ENCODE results near the gene CCDC127. TPM values are rescaled to one million over a fixed set of nuclear protein-coding genes. Genes with fewer than 3 reads are reported as not detected.

Gene CCDC127
- total and polyA plus RNA-seq, 2 of the 13 experiments (the other 11 are each of a cell fraction or from before 2014, with no cell fraction given): 2.9 to 4.3 TPM

DNA sequence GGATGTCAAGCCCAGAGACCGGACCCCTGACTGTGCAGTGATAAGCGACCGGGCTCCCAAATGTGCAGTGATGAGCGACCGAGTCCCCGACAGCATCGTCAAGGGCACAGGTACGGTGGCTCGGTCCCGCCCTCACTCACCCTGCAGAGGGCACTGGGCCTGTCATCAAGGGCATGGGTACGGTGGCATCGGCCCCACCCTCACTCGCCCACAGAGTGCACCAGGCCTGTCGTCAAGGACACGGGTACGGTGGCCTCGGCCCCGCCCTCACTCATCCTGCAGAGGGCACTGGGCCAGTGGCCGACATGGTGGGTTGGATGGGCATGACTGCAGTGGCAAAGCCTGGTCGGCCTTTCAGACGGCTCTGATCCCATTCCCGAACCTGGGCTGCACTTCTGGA is 36.4 kb downstream of the CCDC127 start (continued):
- no peak for TF ChIP-seq KLF6 (CRISPR knock-in tag; IDR thresholded peaks at IDR 0.05)
- no peak for TF ChIP-seq ZBTB42 (CRISPR knock-in tag; IDR thresholded peaks at IDR 0.05)
- no peak for TF ChIP-seq ZFYVE20 (CRISPR knock-in tag; IDR thresholded peaks at IDR 0.05; ENCODE audit: borderline replicate concordance, low read depth)
- TF ChIP-seq, protein P1, sequence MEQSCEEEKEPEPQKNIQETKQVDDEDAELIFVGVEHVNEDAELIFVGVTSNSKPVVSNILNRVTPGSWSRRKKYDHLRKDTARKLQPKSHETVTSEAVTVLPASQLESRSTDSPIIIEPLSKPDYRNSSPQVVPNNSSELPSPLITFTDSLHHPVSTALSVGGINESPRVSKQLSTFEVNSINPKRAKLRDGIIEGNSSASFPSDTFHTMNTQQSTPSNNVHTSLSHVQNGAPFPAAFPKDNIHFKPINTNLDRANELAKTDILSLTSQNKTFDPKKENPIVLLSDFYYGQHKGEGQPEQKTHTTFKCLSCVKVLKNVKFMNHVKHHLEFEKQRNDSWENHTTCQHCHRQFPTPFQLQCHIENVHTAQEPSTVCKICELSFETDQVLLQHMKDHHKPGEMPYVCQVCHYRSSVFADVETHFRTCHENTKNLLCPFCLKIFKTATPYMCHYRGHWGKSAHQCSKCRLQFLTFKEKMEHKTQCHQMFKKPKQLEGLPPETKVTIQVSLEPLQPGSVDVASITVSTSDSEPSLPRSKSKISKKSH (CRISPR knock-in tag; IDR thresholded peaks at IDR 0.05; ENCODE audit: borderline replicate concordance): no peak
- TF ChIP-seq, protein P2, sequence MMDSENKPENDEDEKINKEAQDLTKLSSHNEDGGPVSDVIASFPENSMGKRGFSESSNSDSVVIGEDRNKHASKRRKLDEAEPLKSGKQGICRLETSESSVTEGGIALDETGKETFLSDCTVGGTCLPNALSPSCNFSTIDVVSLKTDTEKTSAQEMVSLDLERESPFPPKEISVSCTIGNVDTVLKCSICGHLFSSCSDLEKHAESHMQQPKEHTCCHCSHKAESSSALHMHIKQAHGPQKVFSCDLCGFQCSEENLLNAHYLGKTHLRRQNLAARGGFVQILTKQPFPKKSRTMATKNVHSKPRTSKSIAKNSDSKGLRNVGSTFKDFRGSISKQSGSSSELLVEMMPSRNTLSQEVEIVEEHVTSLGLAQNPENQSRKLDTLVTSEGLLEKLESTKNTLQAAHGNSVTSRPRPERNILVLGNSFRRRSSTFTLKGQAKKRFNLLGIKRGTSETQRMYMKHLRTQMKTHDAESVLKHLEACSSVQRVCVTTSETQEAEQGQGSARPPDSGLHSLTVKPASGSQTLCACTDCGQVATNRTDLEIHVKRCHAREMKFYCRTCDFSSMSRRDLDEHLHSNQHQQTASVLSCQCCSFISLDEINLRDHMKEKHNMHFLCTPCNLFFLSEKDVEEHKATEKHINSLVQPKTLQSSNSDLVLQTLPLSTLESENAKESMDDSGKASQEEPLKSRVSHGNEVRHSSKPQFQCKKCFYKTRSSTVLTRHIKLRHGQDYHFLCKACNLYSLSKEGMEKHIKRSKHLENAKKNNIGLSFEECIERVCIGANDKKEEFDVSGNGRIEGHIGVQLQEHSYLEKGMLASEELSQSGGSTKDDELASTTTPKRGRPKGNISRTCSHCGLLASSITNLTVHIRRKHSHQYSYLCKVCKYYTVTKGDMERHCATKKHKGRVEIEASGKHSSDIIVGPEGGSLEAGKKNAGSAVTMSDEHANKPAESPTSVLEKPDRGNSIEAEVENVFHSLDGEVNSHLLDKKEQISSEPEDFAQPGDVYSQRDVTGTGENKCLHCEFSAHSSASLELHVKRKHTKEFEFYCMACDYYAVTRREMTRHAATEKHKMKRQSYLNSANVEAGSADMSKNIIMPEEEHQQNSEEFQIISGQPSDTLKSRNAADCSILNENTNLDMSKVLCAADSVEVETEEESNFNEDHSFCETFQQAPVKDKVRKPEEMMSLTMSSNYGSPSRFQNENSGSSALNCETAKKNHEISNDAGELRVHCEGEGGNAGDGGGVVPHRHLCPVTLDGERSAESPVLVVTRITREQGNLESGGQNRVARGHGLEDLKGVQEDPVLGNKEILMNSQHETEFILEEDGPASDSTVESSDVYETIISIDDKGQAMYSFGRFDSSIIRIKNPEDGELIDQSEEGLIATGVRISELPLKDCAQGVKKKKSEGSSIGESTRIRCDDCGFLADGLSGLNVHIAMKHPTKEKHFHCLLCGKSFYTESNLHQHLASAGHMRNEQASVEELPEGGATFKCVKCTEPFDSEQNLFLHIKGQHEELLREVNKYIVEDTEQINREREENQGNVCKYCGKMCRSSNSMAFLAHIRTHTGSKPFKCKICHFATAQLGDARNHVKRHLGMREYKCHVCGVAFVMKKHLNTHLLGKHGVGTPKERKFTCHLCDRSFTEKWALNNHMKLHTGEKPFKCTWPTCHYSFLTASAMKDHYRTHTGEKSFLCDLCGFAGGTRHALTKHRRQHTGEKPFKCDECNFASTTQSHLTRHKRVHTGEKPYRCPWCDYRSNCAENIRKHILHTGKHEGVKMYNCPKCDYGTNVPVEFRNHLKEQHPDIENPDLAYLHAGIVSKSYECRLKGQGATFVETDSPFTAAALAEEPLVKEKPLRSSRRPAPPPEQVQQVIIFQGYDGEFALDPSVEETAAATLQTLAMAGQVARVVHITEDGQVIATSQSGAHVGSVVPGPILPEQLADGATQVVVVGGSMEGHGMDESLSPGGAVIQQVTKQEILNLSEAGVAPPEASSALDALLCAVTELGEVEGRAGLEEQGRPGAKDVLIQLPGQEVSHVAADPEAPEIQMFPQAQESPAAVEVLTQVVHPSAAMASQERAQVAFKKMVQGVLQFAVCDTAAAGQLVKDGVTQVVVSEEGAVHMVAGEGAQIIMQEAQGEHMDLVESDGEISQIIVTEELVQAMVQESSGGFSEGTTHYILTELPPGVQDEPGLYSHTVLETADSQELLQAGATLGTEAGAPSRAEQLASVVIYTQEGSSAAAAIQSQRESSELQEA (CRISPR knock-in tag; IDR thresholded peaks at IDR 0.05; ENCODE audit: not compliant biosample characterization): no peak
- no peak for TF ChIP-seq ZNF652 (CRISPR knock-in tag; IDR thresholded peaks at IDR 0.05; ENCODE audit: borderline replicate concordance, low read depth)

All from HepG2 (cell line).